H1 (cell line): ENCODE data around the gene MAGI2. TPM values are rescaled to one million over a fixed set of nuclear protein-coding genes. Genes with fewer than 3 reads are reported as not detected.

Experiments used
- CTCF ChIA-PET: fragments of 300-600 bp; sonication (Branson Sonifier 250); formaldehyde crosslinking; loops from one replicate; lab custom pipeline; 2021; ENCODE audit not compliant: partially characterized antibody; lab: Charles Lee
- POLR2A ChIA-PET: fragments of 300-600 bp; sonication (Branson Sonifier 250); formaldehyde crosslinking; loops from one replicate; lab custom pipeline; 2021; ENCODE audit warnings: inconsistent platforms; ENCODE audit not compliant: partially characterized antibody; lab: Charles Lee
- DNase-seq, 2 experiments: peaks; one replicate each; pipeline versions ENCODE4 v3.0.0 to v3.0.0-alpha.2; 2010 to 2022; ENCODE audit warnings: low spot score in 2 of 2, low read depth in 1 of 2, mixed read lengths in 1 of 2
- FAIRE-seq: peaks from 2 replicates; lab custom pipeline; 2011; peaks lifted over from hg19 to GRCh38; lab: Jason Lieb, UNC
- H2AFZ ChIP-seq: 2 replicates; pipeline ENCODE4 v1.8.1; 2012; ENCODE audit warnings: low read length, inconsistent platforms
- H2AK5ac ChIP-seq: 2 replicates; pipeline ENCODE4 v1.6.1; 2013; ENCODE audit warnings: low read depth, low read length
- H2BK120ac ChIP-seq: replicated peaks from 2 replicates; pipeline ENCODE3; 2013; ENCODE audit warnings: low read depth, low read length, inconsistent platforms
- H2BK12ac ChIP-seq: 2 replicates; pipeline ENCODE4 v1.6.1; 2013; ENCODE audit warnings: low read depth, low read length
- H2BK15ac ChIP-seq: 2 replicates; pipeline ENCODE4 v1.6.1; 2013; ENCODE audit warnings: low read length
- H2BK20ac ChIP-seq: 2 replicates; pipeline ENCODE4 v1.6.1; 2013; ENCODE audit warnings: low read length
- H2BK5ac ChIP-seq: 2 replicates; pipeline ENCODE4 v1.6.1; 2013; ENCODE audit warnings: low read depth, low read length
- H3K14ac ChIP-seq: 2 replicates; pipeline ENCODE4 v1.6.1; 2013; ENCODE audit warnings: inconsistent platforms; ENCODE audit not compliant: insufficient read length
- H3K18ac ChIP-seq: 2 replicates; pipeline ENCODE4 v1.6.1; 2013; ENCODE audit warnings: low read length; ENCODE audit errors: extremely low read depth
- H3K23ac ChIP-seq: 2 replicates; pipeline ENCODE4 v1.6.1; 2013; ENCODE audit warnings: inconsistent platforms; ENCODE audit not compliant: insufficient read length
- H3K23me2 ChIP-seq: 2 replicates; pipeline ENCODE4 v1.6.1; 2013; ENCODE audit warnings: low read depth, low read length
- H3K27ac ChIP-seq: 2 replicates; pipeline ENCODE4 v1.6.1; 2011; ENCODE audit warnings: low read depth, low read length, inconsistent platforms
- H3K27me3 ChIP-seq, 4 experiments: replicated peaks in 1 of 4; 1 replicate in 1 of 4; 2 replicates in 3 of 4; pipeline versions ENCODE4 v1.6.1 to v1.8.1; 2011 to 2013; ENCODE audit warnings: low read length in 3 of 4, mild to moderate bottlenecking in 3 of 4, inconsistent platforms in 2 of 4, mixed read lengths in 2 of 4, moderate library complexity in 1 of 4; ENCODE audit not compliant: control insufficient read depth in 3 of 4, insufficient read depth in 3 of 4; ENCODE audit errors: extremely low read depth in 1 of 4
- H3K36me3 ChIP-seq, 4 experiments: 2 replicates each; pipeline versions ENCODE4 v1.6.1 to v1.8.1; 2011 to 2013; ENCODE audit warnings: mild to moderate bottlenecking in 4 of 4, low read length in 3 of 4, moderate library complexity in 2 of 4, control low read depth in 1 of 4, inconsistent platforms in 1 of 4; ENCODE audit not compliant: insufficient read depth in 4 of 4, control insufficient read depth in 2 of 4
- H3K4ac ChIP-seq: replicated peaks from 2 replicates; pipeline ENCODE3; 2013; ENCODE audit warnings: low read length, low read depth, mixed read lengths, inconsistent platforms; ENCODE audit not compliant: insufficient read length
- H3K4me1 ChIP-seq, 4 experiments: replicated peaks in 1 of 4; 1 replicate in 1 of 4; 2 replicates in 3 of 4; pipeline versions ENCODE4 v1.6.1 to v1.8.1; 2011 to 2013; ENCODE audit warnings: low read length in 3 of 4, inconsistent platforms in 2 of 4, mixed read lengths in 1 of 4; ENCODE audit not compliant: insufficient read depth in 4 of 4, control insufficient read depth in 3 of 4
- H3K4me2 ChIP-seq, 2 experiments: 2 replicates each; pipeline versions ENCODE4 v1.6.1 to v1.8.1; 2011 to 2013; ENCODE audit warnings: low read depth in 2 of 2, low read length in 2 of 2, control low read depth in 1 of 2, inconsistent platforms in 1 of 2, mild to moderate bottlenecking in 1 of 2; ENCODE audit not compliant: insufficient read depth in 1 of 2
- H3K4me3 ChIP-seq, 4 experiments: fragments of 200-600, 300-600 bp in 1 of 4; sonication (generic), shearing (Covaris generic), sonication (Bioruptor Twin) in 1 of 4; 2 replicates each; pipeline versions ENCODE4 v1.5.1 to v1.8.1; 2011 to 2016; ENCODE audit warnings: low read length in 4 of 4, low read depth in 3 of 4, control low read depth in 2 of 4, inconsistent platforms in 2 of 4, mild to moderate bottlenecking in 2 of 4, mixed read lengths in 1 of 4, moderate library complexity in 1 of 4; ENCODE audit not compliant: insufficient read depth in 2 of 4; ENCODE audit errors: extremely low read depth in 1 of 4
- H3K56ac ChIP-seq: replicated peaks from 2 replicates; pipeline ENCODE3; 2013; ENCODE audit warnings: low read depth, mild to moderate bottlenecking, mixed read lengths, low read length, inconsistent platforms; ENCODE audit not compliant: insufficient read length
- H3K79me1 ChIP-seq: 2 replicates; pipeline ENCODE4 v1.6.1; 2013; ENCODE audit warnings: low read depth, low read length, control low read depth
- H3K79me2 ChIP-seq, 2 experiments: 2 replicates each; pipeline versions ENCODE4 v1.6.1 to v1.8.1; 2012 to 2013; ENCODE audit warnings: low read length in 2 of 2, mild to moderate bottlenecking in 2 of 2, inconsistent platforms in 1 of 2; ENCODE audit not compliant: insufficient read depth in 2 of 2, control insufficient read depth in 1 of 2
- H3K9ac ChIP-seq, 4 experiments: replicated peaks in 1 of 4; 1 replicate in 1 of 4; 2 replicates in 3 of 4; pipeline versions ENCODE4 v1.6.1 to v1.8.1; 2011 to 2013; ENCODE audit warnings: low read depth in 3 of 4, low read length in 3 of 4, control low read depth in 2 of 4, mild to moderate bottlenecking in 2 of 4, moderate library complexity in 2 of 4, inconsistent platforms in 1 of 4; ENCODE audit errors: extremely low read depth in 1 of 4
- H3K9me3 ChIP-seq, 2 experiments: 2 replicates each; pipeline versions ENCODE4 v1.6.1 to v1.8.1; 2012 to 2013; ENCODE audit warnings: mild to moderate bottlenecking in 2 of 2, moderate library complexity in 2 of 2, control low read depth in 1 of 2, inconsistent platforms in 1 of 2, low read depth in 1 of 2, low read length in 1 of 2, mixed read lengths in 1 of 2; ENCODE audit not compliant: insufficient read depth in 2 of 2
- H4K20me1 ChIP-seq, 2 experiments: replicated peaks in 1 of 2; 2 replicates each; pipeline versions ENCODE3 to v1.8.1; 2011 to 2013; ENCODE audit warnings: inconsistent platforms in 2 of 2, low read length in 2 of 2, mild to moderate bottlenecking in 1 of 2; ENCODE audit not compliant: insufficient read depth in 2 of 2, control insufficient read depth in 1 of 2
- H4K5ac ChIP-seq: 2 replicates; pipeline ENCODE4 v1.6.1; 2013; ENCODE audit warnings: low read length, low read depth, mixed read lengths, inconsistent platforms; ENCODE audit not compliant: insufficient read length
- H4K8ac ChIP-seq: 2 replicates; pipeline ENCODE4 v1.8.0; 2013; ENCODE audit warnings: mild to moderate bottlenecking, moderate library complexity, low read length, inconsistent platforms; ENCODE audit not compliant: insufficient read depth; ENCODE audit errors: extremely low read depth
- H4K91ac ChIP-seq: replicated peaks from 2 replicates; pipeline ENCODE3; 2013; ENCODE audit warnings: low read length, mixed read lengths, inconsistent platforms; ENCODE audit not compliant: insufficient read length
- BRCA1 ChIP-seq: IDR thresholded peaks from 2 replicates; pipeline ENCODE4 v1.6.1; 2012; ENCODE audit warnings: low read depth, low read length, improper control_type of control experiment
- GABPA ChIP-seq: IDR thresholded peaks from 2 replicates; pipeline ENCODE4 v1.6.1; 2011; ENCODE audit warnings: mild to moderate bottlenecking, low read length, moderate library complexity, borderline replicate concordance; ENCODE audit not compliant: insufficient read depth
- RAD21 ChIP-seq, 2 experiments: IDR thresholded peaks in 1 of 2; conservative IDR thresholded peaks in 1 of 2; 2 replicates each; pipeline ENCODE4 v1.6.1; 2011; ENCODE audit warnings: low read depth in 2 of 2, low read length in 2 of 2, improper control_type of control experiment in 1 of 2, inconsistent platforms in 1 of 2, mild to moderate bottlenecking in 1 of 2, moderate library complexity in 1 of 2
- RFX5 ChIP-seq: IDR thresholded peaks from 2 replicates; pipeline ENCODE4 v1.6.1; 2011; ENCODE audit warnings: low read depth, low read length, improper control_type of control experiment, borderline replicate concordance
- TAF7 ChIP-seq: optimal IDR thresholded peaks from 2 replicates; pipeline ENCODE3; 2011; ENCODE audit warnings: low read depth, mild to moderate bottlenecking, inconsistent platforms, low read length, moderate library complexity, borderline replicate concordance
- WGBS, 2 experiments: shearing (Covaris generic) in 1 of 2; methylation state at CpG; one replicate each; pipeline versions ENCODE4 v1.1.6 to v1.1.7; 2013 to 2015; ENCODE audit warnings: low lambda C conversion rate in 2 of 2, mixed read lengths in 2 of 2, inconsistent platforms in 1 of 2, low coverage in 1 of 2, missing lambda C conversion rate in 1 of 2; ENCODE audit not compliant: insufficient replicate concordance in 2 of 2, insufficient coverage in 1 of 2, insufficient read length in 1 of 2; ENCODE audit errors: extremely low coverage in 1 of 2, missing lambda C conversion rate in 1 of 2; 5-methylcytosine and 5-hydroxymethylcytosine counted together
- polyA plus RNA-seq, 7 experiments: library from polyadenylated mRNA; depleted of rRNA in 3 of 7; stranded (reverse) in 5 of 7; unstranded in 2 of 7; fragments of >200 nt in 5 of 7; fragments of 200-250 nt in 2 of 7; gene quantifications; 1 replicate in 5 of 7; 2 replicates in 1 of 7; 4 replicates in 1 of 7; pipeline versions ENCODE4 v1.2.1 to v1.2.3, GENCODE V29; 2011 to 2013; ENCODE audit warnings: missing spikeins in 2 of 7, mixed read lengths in 2 of 7
- total RNA-seq: library from RNA; stranded (reverse); fragmentation: NEBNext Ultra II Directional; extraction: Animal tissue kit (Norgen Biotek cat#: 25700); gene quantifications from 2 replicates; pipeline ENCODE4 v1.2.1, GENCODE V29; 2021
- TF ChIP-seq, protein P1 (sequence below), 3 experiments: IDR thresholded peaks; 1 replicate in 2 of 3; 2 replicates in 1 of 3; pipeline versions ENCODE4 v1.5.1 to v1.6.1; 2011; ENCODE audit warnings: low read length in 3 of 3, mild to moderate bottlenecking in 3 of 3, inconsistent platforms in 2 of 3, low read depth in 1 of 3, moderate library complexity in 1 of 3; ENCODE audit not compliant: insufficient read depth in 1 of 3; ENCODE audit errors: control extremely low read depth in 1 of 3

The MAGI2 gene
- total and polyA plus RNA-seq, 2 of the 8 experiments (the other 6 are each of a cell fraction or from before 2014, with no cell fraction given): 6.0 to 27.3 TPM

GRCh38 chr7:79176859-79177477 lies 276.5 kb downstream of the MAGI2 start:
- Histone ChIP-seq H2BK5ac (no peak overlapping the region), H3K23me2 (no peaks in the 10 kb centered on the region), H4K8ac (no peak overlapping the region), H3K79me1 (no peaks in the 10 kb centered on the region), H3K4ac (no peak overlapping the region), H4K20me1 (no peaks in the 10 kb centered on the region), H3K14ac (no peak overlapping the region), H3K4me1 (no peaks in the 10 kb centered on the region), H3K9ac (no peak overlapping the region), H3K9me3 (no peaks in the 10 kb centered on the region), H4K91ac (no peak overlapping the region), H2AK5ac (no peak overlapping the region), H3K79me2 (no peaks in the 10 kb centered on the region), H2BK20ac (no peak overlapping the region), H3K18ac (no peak overlapping the region), H3K56ac (no peak overlapping the region), H2BK15ac (no peak overlapping the region), H3K4me3 (no peak overlapping the region), H3K23ac (no peak overlapping the region), H3K4me2 (no peak overlapping the region), H2BK120ac (no peak overlapping the region), H3K27me3 (no peaks in the 10 kb centered on the region), H2AFZ (no peak overlapping the region), H4K5ac (no peak overlapping the region), H2BK12ac (no peak overlapping the region), H3K27ac (no peak overlapping the region), H3K36me3 (no peaks in the 10 kb centered on the region)
- POLR2A ChIA-PET: no interaction called here
- 41% methylated on average over 8 of the region's 8 CpGs; no CpG with 5 or more reads in 1 of the 2 experiments for WGBS, 2 experiments
- DNase-seq (no peak), FAIRE-seq (peak; percentile 94)
- TF ChIP-seq BRCA1 (no peak), TAF7 (no peak), RFX5 (no peak), GABPA (no peak), RAD21 (IDR thresholded peaks at IDR 0.05 in 1 of 2, conservative IDR thresholded peaks at IDR 0.05 in 1 of 2; ENCODE audit: low read depth in 2 of 2, low read length in 2 of 2) (peak; percentile 82 to 85)
- TF ChIP-seq, protein P1, sequence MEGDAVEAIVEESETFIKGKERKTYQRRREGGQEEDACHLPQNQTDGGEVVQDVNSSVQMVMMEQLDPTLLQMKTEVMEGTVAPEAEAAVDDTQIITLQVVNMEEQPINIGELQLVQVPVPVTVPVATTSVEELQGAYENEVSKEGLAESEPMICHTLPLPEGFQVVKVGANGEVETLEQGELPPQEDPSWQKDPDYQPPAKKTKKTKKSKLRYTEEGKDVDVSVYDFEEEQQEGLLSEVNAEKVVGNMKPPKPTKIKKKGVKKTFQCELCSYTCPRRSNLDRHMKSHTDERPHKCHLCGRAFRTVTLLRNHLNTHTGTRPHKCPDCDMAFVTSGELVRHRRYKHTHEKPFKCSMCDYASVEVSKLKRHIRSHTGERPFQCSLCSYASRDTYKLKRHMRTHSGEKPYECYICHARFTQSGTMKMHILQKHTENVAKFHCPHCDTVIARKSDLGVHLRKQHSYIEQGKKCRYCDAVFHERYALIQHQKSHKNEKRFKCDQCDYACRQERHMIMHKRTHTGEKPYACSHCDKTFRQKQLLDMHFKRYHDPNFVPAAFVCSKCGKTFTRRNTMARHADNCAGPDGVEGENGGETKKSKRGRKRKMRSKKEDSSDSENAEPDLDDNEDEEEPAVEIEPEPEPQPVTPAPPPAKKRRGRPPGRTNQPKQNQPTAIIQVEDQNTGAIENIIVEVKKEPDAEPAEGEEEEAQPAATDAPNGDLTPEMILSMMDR (IDR thresholded peaks at IDR 0.05; ENCODE audit: control extremely low read depth in 1 of 3, insufficient read depth in 1 of 3, low read depth in 1 of 3, low read length in 3 of 3): peak in 2 of 3 experiments; percentile 53 to 64; a peak in 2 of 4 replicates
- CTCF ChIA-PET: interaction anchor here (0.6 to 2.7 kb wide), 20 partner anchors 9 to 999 kb away, joined by 3 to 12 read pairs (median 4); no protein-coding TSS in a partner anchor
